A673 (cell line): ENCODE measurements around the gene ULBP1.

Experiments used
- CTCF ChIP-seq: fragments of 300-800, 200-600 bp; sonication (generic); conservative IDR thresholded peaks from 2 replicates; pipeline ENCODE4 v1.5.1; 2017; ENCODE audit warnings: low read depth, mild to moderate bottlenecking, antibody characterized with exemption, low read length, moderate library complexity, mixed read lengths
- EZH2 ChIP-seq: fragments of 200-600 bp; sonication (generic); IDR thresholded peaks from 2 replicates; pipeline ENCODE4 v1.6.1; 2017; ENCODE audit warnings: borderline replicate concordance, low read depth, mild to moderate bottlenecking, mixed read lengths, antibody characterized with exemption, low read length; ENCODE audit not compliant: poor library complexity, severe bottlenecking

- TF ChIP-seq CTCF: no peak
- TF ChIP-seq EZH2: peak; percentile 17
These were observed 28.1 kb downstream of the ULBP1 start for GRCh38 chr6:149991838-149992237.
